K562 (cell line): Measurements from ENCODE around the gene DTD1. TPM values are rescaled to one million over a fixed set of nuclear protein-coding genes. Genes with fewer than 3 reads are reported as not detected.

Experiments used
- ATAC-seq: fragments of 200-7000 bp; cut with Tn5 transposase; 3 replicates; pipeline ENCODE4 v1.9.1; 2020; ENCODE audit warnings: moderate library complexity
- BruUV-seq: library from RNA; stranded (reverse); fragments of 400-500 nt; replicated peaks from 2 replicates; lab custom pipeline; 2021; lab: Mats Ljungman, UMichigan
- CTCF ChIA-PET: fragments of 300-600 bp; formaldehyde crosslinking; extraction: SDS; loops from one replicate; lab custom pipeline; 2021; ENCODE audit warnings: low intra/inter-chr PET ratio; lab: Yijun Ruan, JAX
- POLR2A ChIA-PET: fragments of 300-600, 350-650 bp; sonication (Branson Sonifier 250); formaldehyde crosslinking; extraction: SDS; loops from one replicate; lab custom pipeline; 2021; ENCODE audit warnings: antibody characterized with exemption, inconsistent platforms; lab: Yijun Ruan, JAX
- DNase-seq, 4 experiments: peaks; one replicate each; pipeline versions ENCODE4 v3.0.0 to v3.0.0-alpha.2; 2011 to 2018; ENCODE audit warnings: low spot score in 3 of 4, mixed read lengths in 3 of 4; ENCODE audit errors: extremely low read depth in 1 of 4
- FAIRE-seq: peaks from 2 replicates; lab custom pipeline; 2011; peaks lifted over from hg19 to GRCh38; lab: Jason Lieb, UNC
- H2AFZ ChIP-seq: 2 replicates; pipeline ENCODE4 v1.6.0; 2011; ENCODE audit warnings: low read depth, low read length, control low read depth, inconsistent platforms
- H3K27ac ChIP-seq: fragments of 200-600 bp; 3 replicates; pipeline ENCODE4 v1.8.0; 2011; ENCODE audit warnings: low read depth, mild to moderate bottlenecking, control low read depth, inconsistent platforms, low read length, moderate library complexity, mixed read lengths; ENCODE audit errors: extremely low read depth
- H3K27me3 ChIP-seq, 2 experiments: fragments of 300-600 bp in 1 of 2; 2 replicates in 1 of 2; 3 replicates in 1 of 2; pipeline versions ENCODE4 v1.6.0 to v1.8.0; 2011; ENCODE audit warnings: inconsistent platforms in 2 of 2, low read length in 2 of 2, mild to moderate bottlenecking in 1 of 2, mixed read lengths in 1 of 2, moderate library complexity in 1 of 2; ENCODE audit not compliant: control insufficient read depth in 2 of 2, insufficient read depth in 2 of 2
- H3K36me3 ChIP-seq: fragments of 300-600 bp; 3 replicates; pipeline ENCODE4 v1.8.0; 2011; ENCODE audit warnings: mild to moderate bottlenecking, low read length, inconsistent platforms; ENCODE audit not compliant: control insufficient read depth, insufficient read depth
- H3K4me1 ChIP-seq, 2 experiments: fragments of 200-600 bp in 1 of 2; replicated peaks in 1 of 2; 2 replicates in 1 of 2; 3 replicates in 1 of 2; pipeline versions ENCODE4 v1.5.1 to v1.8.0; 2011; ENCODE audit warnings: inconsistent platforms in 2 of 2, low read length in 2 of 2, mild to moderate bottlenecking in 1 of 2, mixed read lengths in 1 of 2, moderate library complexity in 1 of 2; ENCODE audit not compliant: control insufficient read depth in 2 of 2, insufficient read depth in 2 of 2
- H3K4me2 ChIP-seq: 2 replicates; pipeline ENCODE4 v1.6.1; 2011; ENCODE audit warnings: low read length, control low read depth, inconsistent platforms, mixed read lengths; ENCODE audit not compliant: insufficient read depth
- H3K4me3 ChIP-seq: fragments of 200-600 bp; sonication (generic), shearing (Covaris generic); 2 replicates; pipeline ENCODE4 v1.5.1; 2016; ENCODE audit warnings: control low read depth, inconsistent platforms
- H3K79me2 ChIP-seq: fragments of 200-600 bp; 3 replicates; pipeline ENCODE4 v1.8.0; 2011; ENCODE audit warnings: low read length, inconsistent platforms; ENCODE audit not compliant: control insufficient read depth, insufficient read depth
- H3K9ac ChIP-seq, 2 experiments: 2 replicates each; pipeline versions ENCODE4 v1.6.0 to v1.6.1; 2011; ENCODE audit warnings: low read depth in 2 of 2, low read length in 2 of 2, control low read depth in 1 of 2, inconsistent platforms in 1 of 2, mild to moderate bottlenecking in 1 of 2, mixed read lengths in 1 of 2; ENCODE audit not compliant: insufficient read depth in 1 of 2
- H3K9me1 ChIP-seq: one replicate; pipeline ENCODE4 v1.6.0; 2011; ENCODE audit warnings: inconsistent platforms, mild to moderate bottlenecking, low read length, moderate library complexity; ENCODE audit not compliant: control insufficient read depth, insufficient read depth
- H3K9me3 ChIP-seq: replicated peaks from 2 replicates; pipeline ENCODE4 v1.5.1; 2011; ENCODE audit warnings: low read depth, low read length, inconsistent platforms; ENCODE audit not compliant: control insufficient read depth, insufficient read depth
- H4K20me1 ChIP-seq: replicated peaks from 2 replicates; pipeline ENCODE4 v1.6.1; 2011; ENCODE audit warnings: low read length, inconsistent platforms, mixed read lengths; ENCODE audit not compliant: control insufficient read depth, insufficient read depth
- FIP1L1 ChIP-seq: fragments of 200-400 bp; formaldehyde crosslinking; IDR thresholded peaks from 2 replicates; pipeline ENCODE4 v1.6.1; 2018; ENCODE audit warnings: mild to moderate bottlenecking, low read depth, low read length; ENCODE audit not compliant: poor library complexity, severe bottlenecking
- RB1 ChIP-seq: fragments of 450-650 bp; IDR thresholded peaks from 2 replicates; pipeline ENCODE4 v1.6.1; 2017; ENCODE audit warnings: low read depth, mild to moderate bottlenecking
- RBFOX2 ChIP-seq: fragments of 200-400 bp; formaldehyde crosslinking; IDR thresholded peaks from 2 replicates; pipeline ENCODE4 v1.6.1; 2017; ENCODE audit warnings: low read depth, mild to moderate bottlenecking, low read length, moderate library complexity
- SMARCA4 ChIP-seq: fragments of 450-650 bp; IDR thresholded peaks from 2 replicates; pipeline ENCODE4 v1.6.1; 2016
- WGBS: fragments of 100-300 bp; shearing (Covaris generic); methylation state at CpG from one replicate; pipeline ENCODE4 v1.1.6; 2016; ENCODE audit warnings: low coverage, mixed read lengths; ENCODE audit not compliant: insufficient coverage; ENCODE audit errors: missing lambda C conversion rate; 5-methylcytosine and 5-hydroxymethylcytosine counted together
- in situ Hi-C: fragments of 300-500 bp; cut with MboI; formaldehyde crosslinking; loops from 4 replicates; pipeline ENCODE4 v1.15.0; 2018; ENCODE audit warnings: inconsistent platforms, mixed read lengths
- intact Hi-C: fragments of 100-400 bp; cut with micrococcal nuclease; formaldehyde crosslinking; loops from 2 replicates; pipeline ENCODE4 v1.14.2; 2022
- polyA plus RNA-seq, 8 experiments: library from polyadenylated mRNA; depleted of rRNA in 4 of 8; stranded (reverse) in 5 of 8; unstranded in 3 of 8; fragments of >200 nt; fragmentation: Nextera tagmentation in 2 of 8; fragmentation: Illumina TruSeq in 1 of 8; extraction: Ambion mirVana in 2 of 8; extraction: Trizol in 1 of 8; gene quantifications; 2 replicates each; pipeline versions ENCODE4 v1.2.1 to v1.2.3, GENCODE V29; 2011 to 2014; ENCODE audit warnings: inconsistent platforms in 1 of 8, missing spikeins in 1 of 8
- total RNA-seq, 7 experiments: library from RNA; depleted of rRNA in 6 of 7; stranded (reverse); fragments of >200 nt in 6 of 7; fragmentation: Illumina TruSeq in 2 of 7; extraction: Trizol in 2 of 7; gene quantifications; 2 replicates each; pipeline versions ENCODE4 v1.2.1 to v1.2.3, GENCODE V29; 2011 to 2021; ENCODE audit warnings: low replicate concordance in 1 of 7
- TF ChIP-seq, protein P1 (sequence below): fragments of 250-450 bp; sonication (Bioruptor Pico); IDR thresholded peaks from 2 replicates; pipeline ENCODE4 v1.5.0; 2021; ENCODE audit warnings: mild to moderate bottlenecking, moderate library complexity

The DTD1 gene
- total and polyA plus RNA-seq, 9 of the 15 experiments (the other 6 are each of a cell fraction or from before 2014, with no cell fraction given) = 5.7 to 28.6 (median 26.8) TPM

DNA sequence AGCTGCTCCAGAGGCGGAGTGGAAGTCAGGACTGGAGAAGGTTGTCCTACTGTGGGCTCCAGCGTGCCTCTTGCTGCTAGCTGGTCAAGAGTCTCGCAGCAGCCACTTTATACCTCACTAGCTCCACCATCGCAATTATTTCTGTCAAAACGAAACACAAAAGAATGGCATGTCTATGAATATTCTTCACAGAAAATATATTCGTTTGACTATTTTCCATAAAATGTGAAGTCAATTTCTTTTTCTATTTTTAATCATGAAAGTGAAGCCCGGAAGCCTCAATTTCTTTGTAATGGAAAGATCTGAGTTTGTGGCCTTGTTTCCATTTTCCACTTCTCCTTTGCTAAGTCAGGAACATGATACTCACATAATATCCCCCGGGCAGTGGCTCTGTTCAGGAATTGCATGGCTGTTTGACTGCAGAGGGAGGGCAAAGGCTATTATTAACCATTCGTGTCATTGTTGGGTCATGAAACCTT is 51.7 kb downstream of the DTD1 start:
- H2AFZ ChIP-seq = no peak overlapping the region
- no peaks in the 10 kb centered on the region for H4K20me1 ChIP-seq
- no peak overlapping the region for H3K4me2 ChIP-seq
- in situ Hi-C loops = no loop called here
- ATAC-seq = no peak
- H3K79me2 ChIP-seq = no peaks in the 10 kb centered on the region
- no peak for DNase-seq
- H3K4me3 ChIP-seq = no peak overlapping the region
- no peaks in the 10 kb centered on the region for H3K4me1 ChIP-seq
- POLR2A ChIA-PET = interaction anchor here (1.3 kb wide), 1 partner anchor 12 kb away, joined by 4 read pairs; no protein-coding TSS in a partner anchor
- no peaks in the 10 kb centered on the region for H3K27me3 ChIP-seq
- no TSS peak for BruUV-seq
- H3K27ac ChIP-seq = no peak overlapping the region
- 32% methylated on average over 9 of the region's 9 CpGs for WGBS
- H3K9ac ChIP-seq = no peak overlapping the region
- H3K9me1 ChIP-seq = no peaks in the 10 kb centered on the region
- no peaks in the 10 kb centered on the region for H3K9me3 ChIP-seq
- intact Hi-C loops = loop anchor here (10.0 kb wide), 1 partner anchor 155 kb away; no protein-coding TSS in a partner anchor
- no peak for FAIRE-seq
- CTCF ChIA-PET = no interaction called here
- no peaks in the 10 kb centered on the region for H3K36me3 ChIP-seq
- TF ChIP-seq SMARCA4 (no peak), RB1 (no peak), RBFOX2 (no peak), FIP1L1 (no peak)
- TF ChIP-seq, protein P1, sequence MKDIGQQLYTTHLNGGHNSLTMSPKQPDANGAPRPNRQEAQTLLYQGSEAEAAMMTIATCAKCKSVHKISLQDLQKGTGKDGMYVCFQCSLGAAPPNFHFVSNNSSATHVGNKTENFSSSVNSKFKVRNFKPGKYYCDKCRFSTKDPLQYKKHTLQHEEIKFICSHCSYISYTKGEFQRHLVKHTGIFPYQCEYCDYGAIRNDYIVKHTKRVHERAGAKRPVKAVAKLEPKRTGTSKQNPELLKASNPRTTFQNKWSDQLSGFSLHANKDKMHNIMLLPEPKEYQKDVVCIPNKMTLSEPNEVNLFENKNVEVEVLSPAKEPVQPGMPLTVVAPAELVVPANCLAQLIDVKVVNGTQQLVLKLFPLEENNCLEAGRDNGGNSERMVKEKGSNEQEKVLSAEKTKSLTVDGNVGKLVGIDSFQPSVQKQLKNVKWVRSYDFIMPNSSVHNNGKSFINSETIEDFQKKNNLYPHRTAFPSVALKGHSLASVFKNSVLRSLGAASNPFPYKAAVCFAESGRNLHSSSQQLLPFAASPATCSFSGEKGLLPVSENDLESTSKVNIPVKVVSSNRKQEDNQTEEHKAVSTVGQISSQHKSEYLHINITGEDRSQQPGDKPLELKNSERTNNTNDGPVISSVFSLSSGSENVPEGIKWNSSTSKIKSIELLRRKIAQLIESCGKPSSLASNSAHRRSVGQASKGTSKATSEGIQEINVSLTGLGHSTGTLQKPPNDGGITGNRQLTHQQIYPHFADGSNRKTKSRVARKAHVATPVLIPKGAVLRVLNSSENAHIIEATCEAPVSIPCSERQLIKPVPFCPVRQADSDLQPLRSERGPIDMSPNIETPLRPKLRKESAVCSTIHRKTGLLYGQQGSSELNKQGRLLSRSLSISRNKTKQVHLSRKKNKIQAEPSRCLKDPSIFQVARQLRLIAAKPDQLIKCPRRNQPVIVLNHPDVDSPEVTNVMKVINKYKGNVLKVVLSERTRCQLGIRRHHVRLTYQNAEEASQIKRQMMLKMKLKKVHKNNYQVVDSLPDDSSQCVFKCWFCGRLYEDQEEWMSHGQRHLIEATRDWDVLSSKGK (CRISPR knock-in tag) = no peak
